CD14-positive monocyte (primary cell): ENCODE data around the gene RGL1. TPM values are rescaled to one million over a fixed set of nuclear protein-coding genes. Genes with fewer than 3 reads are reported as not detected.

Experiments used
- DNase-seq, 3 donors: peaks; one replicate each; pipeline ENCODE4 v3.0.0-alpha.2; 2011 to 2022
- H2AFZ ChIP-seq: 2 replicates; pipeline ENCODE4 v1.6.0; 2012; ENCODE audit warnings: mild to moderate bottlenecking, low read depth, low read length, inconsistent platforms; ENCODE audit not compliant: insufficient read depth, poor library complexity, severe bottlenecking
- H3K27ac ChIP-seq, 2 donors: 1 replicate in 1 of 2; 2 replicates in 1 of 2; pipeline ENCODE4 v1.5.1; 2012 to 2013; ENCODE audit warnings: low read length in 2 of 2, control low read depth in 1 of 2, inconsistent platforms in 1 of 2, low read depth in 1 of 2, mild to moderate bottlenecking in 1 of 2
- H3K27me3 ChIP-seq, 2 donors: one replicate each; pipeline versions ENCODE4 v1.6.0 to v1.6.1; 2011 to 2013; ENCODE audit warnings: low read length in 2 of 2; ENCODE audit not compliant: control insufficient read depth in 2 of 2, insufficient read depth in 2 of 2
- H3K36me3 ChIP-seq, 2 donors: replicated peaks in 1 of 2; 1 replicate in 1 of 2; 2 replicates in 1 of 2; pipeline versions ENCODE4 v1.5.1 to v1.6.1; 2012 to 2013; ENCODE audit warnings: low read length in 2 of 2, control low read depth in 1 of 2, inconsistent platforms in 1 of 2, mild to moderate bottlenecking in 1 of 2; ENCODE audit not compliant: insufficient read depth in 2 of 2, control insufficient read depth in 1 of 2
- H3K4me1 ChIP-seq, 2 donors: 1 replicate in 1 of 2; 2 replicates in 1 of 2; pipeline versions ENCODE4 v1.5.1 to v1.6.1; 2012 to 2013; ENCODE audit warnings: low read length in 2 of 2, control low read depth in 1 of 2, inconsistent platforms in 1 of 2, mild to moderate bottlenecking in 1 of 2, moderate library complexity in 1 of 2; ENCODE audit not compliant: insufficient read depth in 2 of 2, control insufficient read depth in 1 of 2
- H3K4me2 ChIP-seq: replicated peaks from 2 replicates; pipeline ENCODE3; 2012; ENCODE audit warnings: low read length, moderate library complexity, mild to moderate bottlenecking; ENCODE audit not compliant: poor library complexity, severe bottlenecking; ENCODE audit errors: extremely low read depth
- H3K4me3 ChIP-seq, 3 experiments: fragments of 200-600 bp in 1 of 3; sonication (generic) in 1 of 3; replicated peaks in 1 of 3; 1 replicate in 2 of 3; 2 replicates in 1 of 3; pipeline ENCODE4 v1.5.1; 2011 to 2013; ENCODE audit warnings: low read length in 3 of 3, mild to moderate bottlenecking in 3 of 3, control low read depth in 2 of 3, low read depth in 2 of 3, inconsistent platforms in 1 of 3, moderate library complexity in 1 of 3
- H3K79me2 ChIP-seq: 2 replicates; pipeline ENCODE4 v1.6.0; 2012; ENCODE audit warnings: mild to moderate bottlenecking, control low read depth, inconsistent platforms, low read length, moderate library complexity; ENCODE audit not compliant: insufficient read depth
- H3K9ac ChIP-seq: 2 replicates; pipeline ENCODE4 v1.6.0; 2017; ENCODE audit warnings: low read length, mild to moderate bottlenecking; ENCODE audit not compliant: insufficient read depth, poor library complexity, severe bottlenecking
- H3K9me3 ChIP-seq, 2 donors: replicated peaks in 1 of 2; 1 replicate in 1 of 2; 2 replicates in 1 of 2; pipeline versions ENCODE4 v1.5.1 to v1.6.1; 2012 to 2013; ENCODE audit warnings: low read length in 2 of 2, control low read depth in 1 of 2; ENCODE audit not compliant: control insufficient read depth in 1 of 2, insufficient read depth in 1 of 2
- H4K20me1 ChIP-seq: 2 replicates; pipeline ENCODE4 v1.6.0; 2012; ENCODE audit warnings: mild to moderate bottlenecking, low read length, control low read depth, moderate library complexity; ENCODE audit not compliant: insufficient read depth
- H3K27ac Mint-ChIP-seq, 7 donors: one replicate each; pipeline ENCODE4 v1.8.0; 2020; ENCODE audit warnings: mild to moderate bottlenecking in 7 of 7, mixed read lengths in 7 of 7, moderate library complexity in 6 of 7, inconsistent platforms in 2 of 7
- H3K27me3 Mint-ChIP-seq, 3 donors: one replicate each; pipeline ENCODE4 v1.8.0; 2021 to 2022; ENCODE audit warnings: low read depth in 3 of 3, mild to moderate bottlenecking in 3 of 3, mixed read lengths in 3 of 3, moderate library complexity in 3 of 3, inconsistent platforms in 1 of 3
- H3K36me3 Mint-ChIP-seq, 2 donors: one replicate each; pipeline ENCODE4 v1.8.0; 2020; ENCODE audit warnings: mixed read lengths in 2 of 2, inconsistent platforms in 1 of 2, mild to moderate bottlenecking in 1 of 2
- H3K4me1 Mint-ChIP-seq: one replicate; pipeline ENCODE4 v1.8.0; 2020; ENCODE audit warnings: mild to moderate bottlenecking, mixed read lengths
- H3K4me3 Mint-ChIP-seq, 2 donors: one replicate each; pipeline ENCODE4 v1.8.0; 2020; ENCODE audit warnings: mild to moderate bottlenecking in 2 of 2, mixed read lengths in 2 of 2, moderate library complexity in 1 of 2
- H3K9me3 Mint-ChIP-seq, 7 donors: one replicate each; pipeline ENCODE4 v1.8.0; 2020 to 2022; ENCODE audit warnings: mixed read lengths in 7 of 7, mild to moderate bottlenecking in 6 of 7, moderate library complexity in 6 of 7, inconsistent platforms in 2 of 7
- WGBS: methylation state at CpG from one replicate; pipeline ENCODE4 v1.1.5; 2013; ENCODE audit warnings: missing lambda C conversion rate; ENCODE audit not compliant: insufficient coverage; 5-methylcytosine and 5-hydroxymethylcytosine counted together
- intact Hi-C, 2 donors: fragments of 100-400 bp; cut with micrococcal nuclease; formaldehyde crosslinking; loops; one replicate each; pipeline versions ENCODE4 v1.15.0 to v1.15.1; 2023
- polyA plus RNA-seq, 3 donors: library from polyadenylated mRNA; depleted of rRNA in 1 of 3; unstranded in 2 of 3; stranded (reverse) in 1 of 3; fragments of 300-500 nt in 2 of 3; fragments of >200 nt in 1 of 3; fragmentation: Illumina TruSeq in 2 of 3; gene quantifications; 1 replicate in 2 of 3; 2 replicates in 1 of 3; pipeline ENCODE4 v1.2.3, GENCODE V29; 2012 to 2021
- TF ChIP-seq, protein P1 (sequence below): fragments of 200-600 bp; IDR thresholded peaks from one replicate; pipeline ENCODE4 v1.8.0; 2022; ENCODE audit warnings: antibody characterized with exemption, mild to moderate bottlenecking

Gene RGL1
- polyA plus RNA-seq, 3 donors = 1.2 to 3.3 (median 2.0) TPM

DNA sequence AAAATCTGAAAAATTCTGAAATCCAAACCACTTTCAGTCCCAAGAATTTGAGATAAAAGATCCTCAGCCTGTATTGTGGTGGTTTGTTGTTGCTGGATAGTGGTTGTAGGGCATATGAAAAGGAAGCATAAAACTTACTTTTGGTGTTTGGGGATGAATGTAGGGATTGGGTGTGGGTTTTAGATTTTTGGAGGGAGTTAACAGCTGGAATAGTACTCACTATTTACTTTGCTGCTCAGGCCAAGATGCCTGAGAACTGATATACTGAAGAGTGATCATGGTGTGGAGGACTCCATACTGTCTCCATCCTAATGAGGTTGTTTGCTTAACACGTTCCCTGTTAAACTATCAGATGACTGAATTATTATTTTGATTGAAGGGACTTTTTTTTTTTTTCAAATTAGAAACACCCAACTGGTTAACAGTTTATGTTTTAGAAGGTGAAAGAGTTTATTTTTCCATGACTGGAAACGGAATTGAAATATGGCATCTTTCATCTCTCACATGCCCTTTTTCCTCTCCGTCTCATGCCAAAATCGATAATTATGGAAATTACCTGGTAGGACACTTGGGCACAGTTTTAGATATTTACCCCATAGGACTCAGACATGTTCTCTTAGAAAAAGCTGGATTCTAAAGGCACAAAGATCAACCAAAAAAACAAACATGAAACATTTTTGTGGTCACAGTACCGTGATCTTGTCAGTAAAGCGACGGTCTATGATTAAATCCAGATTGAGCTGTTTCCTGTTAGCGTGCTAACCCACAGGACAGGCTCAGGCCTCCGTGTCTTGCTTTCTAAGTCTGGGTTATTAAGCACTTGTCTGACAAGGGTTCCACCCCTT lies 37.3 kb downstream of the RGL1 start:
- Histone ChIP-seq H3K79me2 (no peaks in the 10 kb centered on the region), H3K9ac (no peak overlapping the region), H3K27me3 (no peaks in the 10 kb centered on the region), H4K20me1 (no peaks in the 10 kb centered on the region), H2AFZ (peak overlapping the region; percentile 31), H3K4me1 (no peaks in the 10 kb centered on the region), H3K4me2 (peak overlapping the region; percentile 31), H3K36me3 (no peaks in the 10 kb centered on the region), H3K4me3 (no peak overlapping the region), H3K27ac (no peak overlapping the region), H3K9me3 (no peaks in the 10 kb centered on the region)
- TF ChIP-seq, protein P1, sequence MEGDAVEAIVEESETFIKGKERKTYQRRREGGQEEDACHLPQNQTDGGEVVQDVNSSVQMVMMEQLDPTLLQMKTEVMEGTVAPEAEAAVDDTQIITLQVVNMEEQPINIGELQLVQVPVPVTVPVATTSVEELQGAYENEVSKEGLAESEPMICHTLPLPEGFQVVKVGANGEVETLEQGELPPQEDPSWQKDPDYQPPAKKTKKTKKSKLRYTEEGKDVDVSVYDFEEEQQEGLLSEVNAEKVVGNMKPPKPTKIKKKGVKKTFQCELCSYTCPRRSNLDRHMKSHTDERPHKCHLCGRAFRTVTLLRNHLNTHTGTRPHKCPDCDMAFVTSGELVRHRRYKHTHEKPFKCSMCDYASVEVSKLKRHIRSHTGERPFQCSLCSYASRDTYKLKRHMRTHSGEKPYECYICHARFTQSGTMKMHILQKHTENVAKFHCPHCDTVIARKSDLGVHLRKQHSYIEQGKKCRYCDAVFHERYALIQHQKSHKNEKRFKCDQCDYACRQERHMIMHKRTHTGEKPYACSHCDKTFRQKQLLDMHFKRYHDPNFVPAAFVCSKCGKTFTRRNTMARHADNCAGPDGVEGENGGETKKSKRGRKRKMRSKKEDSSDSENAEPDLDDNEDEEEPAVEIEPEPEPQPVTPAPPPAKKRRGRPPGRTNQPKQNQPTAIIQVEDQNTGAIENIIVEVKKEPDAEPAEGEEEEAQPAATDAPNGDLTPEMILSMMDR = no peak
- H3K4me1 Mint-ChIP-seq = peaks cover 6% of the 10 kb centered on the region
- 41% methylated on average over 6 of the region's 9 CpGs for WGBS
- H3K36me3 Mint-ChIP-seq = no peaks in the 10 kb centered on the region
- DNase-seq = peak in 2 of 3 donors; percentile 3 to 30
- intact Hi-C loops = no loop called here
- peak overlapping the region in 1 of 2 donors; percentile 32 for H3K4me3 Mint-ChIP-seq
- no peaks in the 10 kb centered on the region for H3K9me3 Mint-ChIP-seq
- H3K27me3 Mint-ChIP-seq = peaks cover 0 to 2% (median 1%) of the 10 kb centered on the region in 3 donors
- H3K27ac Mint-ChIP-seq = no peak overlapping the region

DNA sequence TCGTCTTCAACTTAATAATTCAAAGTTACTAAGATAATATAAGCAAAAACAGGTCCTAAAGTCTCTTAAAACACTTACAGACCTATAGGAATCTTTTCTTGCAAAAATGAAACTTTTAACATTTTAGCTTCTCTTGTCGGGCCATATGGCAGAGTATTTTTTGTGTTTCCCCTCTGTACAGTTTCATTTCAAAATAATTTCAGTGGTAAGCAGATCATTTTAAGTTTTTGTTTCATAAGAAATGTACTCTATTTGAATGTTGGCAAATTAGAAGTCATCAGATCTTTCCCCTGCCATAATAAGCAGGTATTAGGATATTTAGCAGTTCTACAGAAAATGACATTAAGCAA lies 37.9 kb downstream of the RGL1 start:
- intact Hi-C loops = no loop called here
- peak overlapping the region in 1 of 2 donors; percentile 1 for H3K4me3 Mint-ChIP-seq
- H3K4me2 ChIP-seq = peak overlapping the region; percentile 31

More for the DNA sequence above, 37.9 kb downstream of the RGL1 start:
- DNase-seq = no peak
- Histone ChIP-seq H2AFZ (peak overlapping the region; percentile 31), H3K27me3 (no peaks in the 10 kb centered on the region), H4K20me1 (no peaks in the 10 kb centered on the region), H3K79me2 (no peaks in the 10 kb centered on the region), H3K27ac (no peak overlapping the region), H3K9me3 (no peaks in the 10 kb centered on the region), H3K4me1 (no peaks in the 10 kb centered on the region), H3K9ac (no peak overlapping the region), H3K36me3 (no peaks in the 10 kb centered on the region), H3K4me3 (no peak overlapping the region)
- TF ChIP-seq, protein P1 = no peak
- H3K36me3 Mint-ChIP-seq = no peaks in the 10 kb centered on the region
- peaks cover 6% of the 10 kb centered on the region for H3K4me1 Mint-ChIP-seq
- peaks cover 0 to 2% (median 1%) of the 10 kb centered on the region in 3 donors for H3K27me3 Mint-ChIP-seq
- 40% methylated on average over 1 of the region's 2 CpGs for WGBS
- H3K9me3 Mint-ChIP-seq = no peaks in the 10 kb centered on the region
- H3K27ac Mint-ChIP-seq = no peak overlapping the region
